Right atrium auricular region (tissue), 2 donors: ENCODE results near the gene BMP4. TPM values are rescaled to one million over a fixed set of nuclear protein-coding genes. Genes with fewer than 3 reads are reported as not detected.

Experiments
- DNase-seq: peaks from one replicate; pipeline ENCODE4 v3.0.0-alpha.2; 2019; ENCODE audit warnings: low spot score
- H3K27ac ChIP-seq, 2 donors: fragments of 200-600 bp; sonication (generic); 1 replicate in 1 of 2; 2 replicates in 1 of 2; pipeline ENCODE4 v1.5.1; 2016 to 2019
- H3K27me3 ChIP-seq, 2 donors: fragments of 200-600 bp; sonication (generic); one replicate each; pipeline versions ENCODE4 v1.5.1 to v1.6.0; 2017 to 2019
- H3K36me3 ChIP-seq: fragments of 200-600 bp; sonication (generic); one replicate; pipeline ENCODE4 v1.5.1; 2016
- H3K4me1 ChIP-seq, 2 donors: fragments of 200-600 bp; sonication (generic); one replicate each; pipeline versions ENCODE4 v1.5.1 to v1.6.0; 2017 to 2019
- H3K4me3 ChIP-seq, 2 donors: fragments of 200-600 bp; sonication (generic); 1 replicate in 1 of 2; 2 replicates in 1 of 2; pipeline ENCODE4 v1.5.1; 2017 to 2019; ENCODE audit warnings: mild to moderate bottlenecking in 1 of 2, moderate library complexity in 1 of 2
- H3K9me3 ChIP-seq, 2 donors: fragments of 200-600 bp; sonication (generic); one replicate each; pipeline ENCODE4 v1.5.1; 2019
- CTCF ChIP-seq, 2 donors: fragments of 200-600 bp; sonication (generic); IDR thresholded peaks; one replicate each; pipeline ENCODE4 v1.5.1; 2019; ENCODE audit warnings: antibody characterized with exemption in 2 of 2
- total RNA-seq, 2 donors: library from RNA; depleted of rRNA; stranded (reverse); fragments of >200 nt; gene quantifications; one replicate each; pipeline ENCODE4 v1.1.0, GENCODE V29; 2016

Gene BMP4
- total RNA-seq, 2 donors from 2014 or later: 7.8 to 17.9 TPM

- Histone ChIP-seq H3K4me3 (peak overlapping the region; percentile 61 to 64), H3K4me1 (peaks cover 0 to 44% of the 10 kb centered on the region in 2 donors), H3K27ac (peak overlapping the region; percentile 92 to 93), H3K9me3 (no peaks in the 10 kb centered on the region), H3K27me3 (no peaks in the 10 kb centered on the region), H3K36me3 (peaks cover 5% of the 10 kb centered on the region)
- TF ChIP-seq CTCF (IDR thresholded peaks at IDR 0.05): no peak
- DNase-seq: no peak
Measured at GRCh38 chr14:53951627-53952303, 4.9 kb downstream of the BMP4 start.

- no peak for TF ChIP-seq CTCF (IDR thresholded peaks at IDR 0.05)
- peaks cover 5% of the 10 kb centered on the region for H3K36me3 ChIP-seq
- peak overlapping the region; percentile 61 to 64 for H3K4me3 ChIP-seq
- no peaks in the 10 kb centered on the region for H3K9me3 ChIP-seq
- no peak for DNase-seq
- peak overlapping the region; percentile 92 to 93 for H3K27ac ChIP-seq
- H3K27me3 ChIP-seq: no peaks in the 10 kb centered on the region
- peaks cover 0 to 39% of the 10 kb centered on the region in 2 donors for H3K4me1 ChIP-seq
Measured at GRCh38 chr14:53951243-53951626, 5.4 kb downstream of the BMP4 start.

GRCh38 chr14:53950031-53950793, 6.4 kb downstream of the BMP4 start:
- Histone ChIP-seq H3K36me3 (peaks cover 5% of the 10 kb centered on the region), H3K4me3 (no peak overlapping the region), H3K9me3 (no peaks in the 10 kb centered on the region), H3K4me1 (peaks cover 0 to 29% of the 10 kb centered on the region in 2 donors), H3K27ac (no peak overlapping the region), H3K27me3 (no peaks in the 10 kb centered on the region)
- TF ChIP-seq CTCF (IDR thresholded peaks at IDR 0.05): no peak
- DNase-seq: no peak

- TF ChIP-seq CTCF (IDR thresholded peaks at IDR 0.05): no peak
- Histone ChIP-seq H3K27me3 (no peaks in the 10 kb centered on the region), H3K27ac (no peak overlapping the region), H3K36me3 (peaks cover 5% of the 10 kb centered on the region), H3K4me3 (no peak overlapping the region), H3K9me3 (no peaks in the 10 kb centered on the region), H3K4me1 (peaks cover 0 to 21% of the 10 kb centered on the region in 2 donors)
- no peak for DNase-seq
Measured at GRCh38 chr14:53949201-53949600, 7.4 kb downstream of the BMP4 start.

- Histone ChIP-seq H3K36me3 (peaks cover 5% of the 10 kb centered on the region), H3K9me3 (no peaks in the 10 kb centered on the region), H3K4me1 (peaks cover 0 to 21% of the 10 kb centered on the region in 2 donors), H3K4me3 (no peak overlapping the region), H3K27me3 (no peaks in the 10 kb centered on the region), H3K27ac (no peak overlapping the region)
- DNase-seq: no peak
- no peak for TF ChIP-seq CTCF (IDR thresholded peaks at IDR 0.05)
Measured at GRCh38 chr14:53948205-53948884, 8.3 kb downstream of the BMP4 start.
